H54 (cell line): Measurements from ENCODE around the gene RNPEP.
"Not testable (repeated sequence)": the region's sequence is repeated elsewhere in the genome, so short reads cannot be mapped to it uniquely, and the experiment has no call there.

Source experiments
- DNase-seq: peaks from one replicate; pipeline ENCODE4 v3.0.0; 2011; ENCODE audit warnings: low spot score, mixed read lengths; ENCODE audit not compliant: insufficient read length
- FAIRE-seq: peaks from 3 replicates; lab custom pipeline; 2011; peaks lifted over from hg19 to GRCh38; lab: Jason Lieb, UNC
- POLR2A ChIP-seq: IDR thresholded peaks from 2 replicates; pipeline ENCODE4 v1.6.1; 2011; ENCODE audit warnings: low read depth, mild to moderate bottlenecking, low read length

Gene RNPEP

GRCh38 chr1:201982623-201983379, at the start of gene RNPEP:
Gene RNPEP (plus strand): TSS chr1:201982648. CDS start chr1:201982667, 19 bp downstream.
- DNase-seq (peak; percentile 92), FAIRE-seq (no peak)

GRCh38 chr1:201933840-201934430, 48.5 kb upstream of the RNPEP start:
- TF ChIP-seq POLR2A: no peak
- FAIRE-seq (no peak), DNase-seq (no peak)

More at GRCh38 chr1:201982623-201983379, at the start of gene RNPEP:
- peak; percentile 91 for TF ChIP-seq POLR2A

GRCh38 chr1:201937624-201938213, 44.7 kb upstream of the RNPEP start:
- no peak for FAIRE-seq

GRCh38 chr1:201938440-201939035, 43.9 kb upstream of the RNPEP start:
- DNase-seq (no peak), FAIRE-seq (no peak)

More at GRCh38 chr1:201937624-201938213, 44.7 kb upstream of the RNPEP start:
- no peak for DNase-seq
- no peak for TF ChIP-seq POLR2A

GRCh38 chr1:201939148-201939547, 43.3 kb upstream of the RNPEP start:
- TF ChIP-seq POLR2A: no peak
- DNase-seq: no peak
- no peak for FAIRE-seq

More at GRCh38 chr1:201938440-201939035, 43.9 kb upstream of the RNPEP start:
- no peak for TF ChIP-seq POLR2A

GRCh38 chr1:201939574-201939973, 42.9 kb upstream of the RNPEP start:
- DNase-seq (no peak), FAIRE-seq (no peak)
- no peak for TF ChIP-seq POLR2A

GRCh38 chr1:201940316-201940715, 42.1 kb upstream of the RNPEP start:
- not testable (repeated sequence) for FAIRE-seq, DNase-seq

GRCh38 chr1:201941420-201942128, 40.9 kb upstream of the RNPEP start:
- FAIRE-seq (no peak), DNase-seq (no peak)
- no peak for TF ChIP-seq POLR2A

GRCh38 chr1:201942129-201942495, 40.3 kb upstream of the RNPEP start:
- FAIRE-seq (no peak), DNase-seq (no peak)
- TF ChIP-seq POLR2A: no peak

- no peak for DNase-seq
- FAIRE-seq: no peak
Observed at GRCh38 chr1:201944002-201944401, 38.4 kb upstream of the RNPEP start.

GRCh38 chr1:201944639-201945038, 37.8 kb upstream of the RNPEP start:
- TF ChIP-seq POLR2A: no peak
- DNase-seq (no peak), FAIRE-seq (no peak)

More at GRCh38 chr1:201944002-201944401, 38.4 kb upstream of the RNPEP start:
- TF ChIP-seq POLR2A: no peak

GRCh38 chr1:201945157-201945556, 37.3 kb upstream of the RNPEP start:
- no peak for DNase-seq
- no peak for FAIRE-seq
- TF ChIP-seq POLR2A: no peak

GRCh38 chr1:201945863-201946223, 36.6 kb upstream of the RNPEP start:
- no peak for DNase-seq
- no peak for TF ChIP-seq POLR2A
- FAIRE-seq: no peak
